ENCODE data around the gene TTC21A. TPM values are rescaled to one million over a fixed set of nuclear protein-coding genes. Genes with fewer than 3 reads are reported as not detected.

TTC21A gene
- total RNA-seq, 6 experiments from 2014 or later = 1.4 to 3.5 (median 2.5) TPM

DNA sequence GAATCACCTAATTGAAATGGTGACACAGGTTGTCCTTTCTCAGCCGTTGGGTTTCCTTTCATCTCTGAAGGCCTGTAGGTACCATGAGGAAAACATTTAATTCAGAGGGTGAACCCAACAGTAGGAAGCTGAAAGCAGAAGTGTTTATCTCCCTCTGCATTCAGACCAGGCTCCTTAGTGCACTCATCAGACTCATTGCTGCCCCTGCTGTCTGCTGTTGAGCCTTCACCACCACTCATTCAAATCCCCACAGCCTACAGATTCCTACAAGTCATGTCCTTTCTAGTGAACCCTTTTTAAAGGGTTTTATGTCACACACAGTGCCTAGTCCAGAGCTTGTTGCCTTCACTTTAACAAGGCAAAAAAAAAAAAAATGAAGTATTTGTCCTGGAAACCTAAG is 42.3 kb upstream of the TTC21A start:
- no peak overlapping the region for H3K4me3 ChIP-seq
- no peak overlapping the region for H3K27ac ChIP-seq
- WGBS (ENCODE audit: insufficient coverage, low coverage, low lambda C conversion rate, missing lambda C conversion rate) = 0% methylated on average over 1 of the region's 1 CpG
- H3K4me1 ChIP-seq = no peaks in the 10 kb centered on the region
- H3K27me3 ChIP-seq = no peaks in the 10 kb centered on the region
- no peak for DNase-seq
- intact Hi-C loops (cut with DNase I) = no loop called here
- H3K9me3 ChIP-seq = no peaks in the 10 kb centered on the region
- H3K36me3 ChIP-seq = peaks cover 0 to 21% (median 3%) of the 10 kb centered on the region in 4 donors
- ATAC-seq = peak; percentile 47 to 65 (median 61)
- no peak for TF ChIP-seq POLR2A (IDR thresholded peaks at IDR 0.05)
- TF ChIP-seq, protein P1, sequence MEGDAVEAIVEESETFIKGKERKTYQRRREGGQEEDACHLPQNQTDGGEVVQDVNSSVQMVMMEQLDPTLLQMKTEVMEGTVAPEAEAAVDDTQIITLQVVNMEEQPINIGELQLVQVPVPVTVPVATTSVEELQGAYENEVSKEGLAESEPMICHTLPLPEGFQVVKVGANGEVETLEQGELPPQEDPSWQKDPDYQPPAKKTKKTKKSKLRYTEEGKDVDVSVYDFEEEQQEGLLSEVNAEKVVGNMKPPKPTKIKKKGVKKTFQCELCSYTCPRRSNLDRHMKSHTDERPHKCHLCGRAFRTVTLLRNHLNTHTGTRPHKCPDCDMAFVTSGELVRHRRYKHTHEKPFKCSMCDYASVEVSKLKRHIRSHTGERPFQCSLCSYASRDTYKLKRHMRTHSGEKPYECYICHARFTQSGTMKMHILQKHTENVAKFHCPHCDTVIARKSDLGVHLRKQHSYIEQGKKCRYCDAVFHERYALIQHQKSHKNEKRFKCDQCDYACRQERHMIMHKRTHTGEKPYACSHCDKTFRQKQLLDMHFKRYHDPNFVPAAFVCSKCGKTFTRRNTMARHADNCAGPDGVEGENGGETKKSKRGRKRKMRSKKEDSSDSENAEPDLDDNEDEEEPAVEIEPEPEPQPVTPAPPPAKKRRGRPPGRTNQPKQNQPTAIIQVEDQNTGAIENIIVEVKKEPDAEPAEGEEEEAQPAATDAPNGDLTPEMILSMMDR (IDR thresholded peaks at IDR 0.05) = peak in 3 of 4 donors; percentile 3 to 33 (median 29)

DNA sequence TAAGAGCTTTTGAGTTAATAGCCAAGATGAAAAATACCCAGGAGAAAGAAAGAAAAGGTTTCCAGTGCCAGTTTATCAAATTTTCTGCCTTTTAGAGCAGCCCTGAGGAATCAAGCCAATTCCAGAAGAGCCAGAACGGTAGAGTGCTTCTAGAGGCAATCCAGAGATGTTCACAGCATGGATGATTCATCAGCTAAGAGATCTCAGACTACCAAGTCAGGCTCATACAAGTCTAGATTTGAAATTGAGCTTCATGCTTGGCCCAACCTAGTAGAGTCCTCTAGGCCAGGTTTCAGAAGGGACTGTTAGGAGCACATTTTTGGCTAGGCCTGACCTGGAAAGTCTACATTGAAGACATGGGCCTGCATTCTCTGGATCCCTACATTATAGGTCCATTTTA is 40.2 kb upstream of the TTC21A start:
- intact Hi-C loops (cut with DNase I) = no loop called here
- DNase-seq (no peak), ATAC-seq (no peak)
- 67% methylated on average over 1 of the region's 1 CpG for WGBS (ENCODE audit: insufficient coverage, low coverage, low lambda C conversion rate, missing lambda C conversion rate)
- no peak overlapping the region for H3K4me3 ChIP-seq
- H3K4me1 ChIP-seq = no peaks in the 10 kb centered on the region
- no peaks in the 10 kb centered on the region for H3K27me3 ChIP-seq
- no peak overlapping the region for H3K27ac ChIP-seq
- TF ChIP-seq, protein P1 (IDR thresholded peaks at IDR 0.05) = no peak
- no peak for TF ChIP-seq POLR2A (IDR thresholded peaks at IDR 0.05)
- no peaks in the 10 kb centered on the region for H3K9me3 ChIP-seq
- H3K36me3 ChIP-seq = peaks cover 0 to 23% (median 3%) of the 10 kb centered on the region in 4 donors

DNA sequence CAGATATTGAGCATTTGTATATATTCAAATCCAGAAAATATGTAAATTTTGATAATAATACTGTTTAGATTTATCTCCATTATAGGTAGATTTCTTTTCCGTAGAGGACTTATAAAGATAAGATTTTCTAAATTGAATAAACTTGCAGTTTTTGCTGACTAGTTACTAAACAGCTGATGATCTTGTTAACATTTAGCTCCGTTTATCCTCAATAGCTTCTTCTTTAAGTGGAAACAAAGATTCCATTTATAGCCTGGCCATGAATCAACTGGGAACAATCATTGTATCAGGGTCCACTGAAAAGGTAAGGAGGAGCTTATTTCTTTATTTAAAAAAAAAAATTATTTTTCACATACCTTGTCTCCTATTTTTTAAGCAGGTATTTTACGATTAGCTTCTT is 38.9 kb upstream of the TTC21A start:
- H3K36me3 ChIP-seq = peaks cover 0 to 32% (median 3%) of the 10 kb centered on the region in 4 donors

DNA sequence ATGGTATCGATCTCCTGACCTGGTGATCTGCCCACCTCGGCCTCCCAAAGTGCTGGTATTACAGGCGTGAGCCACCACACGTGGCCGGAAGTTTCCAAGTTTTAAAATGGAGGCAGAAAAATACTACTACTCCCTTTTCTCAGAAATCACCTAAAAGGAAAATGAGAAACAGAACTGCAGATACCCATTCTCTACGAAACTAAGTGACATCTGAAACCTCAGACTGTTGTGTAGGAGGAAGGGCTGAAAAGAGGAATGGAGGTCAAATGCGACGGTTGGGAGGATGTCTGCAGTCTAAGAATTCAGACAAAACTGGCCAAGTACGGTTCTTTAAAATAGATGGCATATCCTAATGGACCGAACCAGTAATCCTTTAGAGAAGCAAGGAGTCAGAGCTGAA is 31.6 kb upstream of the TTC21A start:
- Histone ChIP-seq H3K4me1 (no peaks in the 10 kb centered on the region), H3K27ac (no peak overlapping the region), H3K27me3 (no peaks in the 10 kb centered on the region), H3K9me3 (no peaks in the 10 kb centered on the region), H3K4me3 (no peak overlapping the region), H3K36me3 (peaks cover 6 to 47% (median 8%) of the 10 kb centered on the region in 4 donors)
- TF ChIP-seq, protein P1 (IDR thresholded peaks at IDR 0.05) = no peak
- TF ChIP-seq POLR2A (IDR thresholded peaks at IDR 0.05) = no peak
- WGBS (ENCODE audit: insufficient coverage, low coverage, low lambda C conversion rate, missing lambda C conversion rate) = 90% methylated on average over 10 of the region's 10 CpGs
- ATAC-seq = no peak
- no peak for DNase-seq
- intact Hi-C loops (cut with DNase I) = no loop called here

More for the DNA sequence above, 38.9 kb upstream of the TTC21A start:
- ATAC-seq = no peak
- Histone ChIP-seq H3K4me3 (no peak overlapping the region), H3K9me3 (no peaks in the 10 kb centered on the region), H3K27ac (no peak overlapping the region), H3K4me1 (no peaks in the 10 kb centered on the region), H3K27me3 (no peaks in the 10 kb centered on the region)
- no peak for DNase-seq
- intact Hi-C loops (cut with DNase I) = no loop called here
- WGBS (ENCODE audit: insufficient coverage, low coverage, low lambda C conversion rate, missing lambda C conversion rate) = 73% methylated on average over 3 of the region's 3 CpGs
- no peak for TF ChIP-seq POLR2A (IDR thresholded peaks at IDR 0.05)
- TF ChIP-seq, protein P1 (IDR thresholded peaks at IDR 0.05) = no peak

DNA sequence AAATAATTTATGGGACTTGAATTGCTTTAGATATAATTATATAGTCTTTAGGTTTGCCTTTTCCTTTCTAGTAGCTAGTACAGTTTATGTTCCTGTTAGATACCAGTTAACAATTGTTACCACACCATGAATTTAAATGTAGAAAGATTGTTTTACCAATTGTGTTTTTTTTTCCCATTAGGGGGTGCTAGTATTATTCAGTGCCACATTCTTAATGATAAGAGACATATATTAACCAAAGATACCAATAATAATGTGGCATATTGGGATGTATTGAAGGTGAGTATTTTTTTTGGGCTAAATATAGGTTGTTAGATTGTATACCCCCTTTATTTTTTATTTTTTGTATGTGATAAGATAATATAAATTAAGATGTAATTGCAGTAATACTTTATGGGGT is 27.9 kb upstream of the TTC21A start:
- H3K4me1 ChIP-seq = no peaks in the 10 kb centered on the region
- no peaks in the 10 kb centered on the region for H3K27me3 ChIP-seq
- H3K36me3 ChIP-seq = peaks cover 6 to 37% (median 8%) of the 10 kb centered on the region in 4 donors
- ATAC-seq (no peak), DNase-seq (no peak)
- intact Hi-C loops (cut with DNase I) = no loop called here
- H3K4me3 ChIP-seq = no peak overlapping the region
- H3K9me3 ChIP-seq = no peaks in the 10 kb centered on the region
- TF ChIP-seq, protein P1 (IDR thresholded peaks at IDR 0.05) = peak in 1 of 4 donors; percentile 4
- no peak for TF ChIP-seq POLR2A (IDR thresholded peaks at IDR 0.05)
- no peak overlapping the region for H3K27ac ChIP-seq
